NCI-H2081 (cell line): ENCODE data around the gene ICA1.
"Not testable (repeated sequence)": the region's sequence is repeated elsewhere in the genome, so short reads cannot be mapped to it uniquely, and the experiment has no call there.

Source experiments
- DNase-seq, 2 experiments: peaks; one replicate each; lab custom pipeline; 2025; lab: John Stamatoyannopoulos, UW

Gene ICA1

GRCh38 chr7:8094164-8095140 lies 167.5 kb downstream of the ICA1 start:
- DNase-seq, result no peak

- DNase-seq, result no peak
Measured at GRCh38 chr7:8092140-8092539, 169.8 kb downstream of the ICA1 start.

GRCh38 chr7:8089036-8089780 lies 172.8 kb downstream of the ICA1 start:
- DNase-seq, result no peak

- no peak for DNase-seq
Measured at GRCh38 chr7:8086239-8086638, 175.7 kb downstream of the ICA1 start.

GRCh38 chr7:8085420-8085819 lies 176.5 kb downstream of the ICA1 start:
- DNase-seq, result no peak

- peak; percentile 2 to 29 for DNase-seq
Measured at GRCh38 chr7:8084836-8085235, 177.1 kb downstream of the ICA1 start.

GRCh38 chr7:8082762-8083161 lies 179.2 kb downstream of the ICA1 start:
- no peak for DNase-seq

- DNase-seq, result no peak
Measured at GRCh38 chr7:8078418-8078817, 183.5 kb downstream of the ICA1 start.

GRCh38 chr7:8070451-8071180 lies 191.4 kb downstream of the ICA1 start:
- no peak for DNase-seq

GRCh38 chr7:8068892-8069686 lies 192.9 kb downstream of the ICA1 start:
- DNase-seq, result no peak

GRCh38 chr7:8065356-8065813 lies 196.6 kb downstream of the ICA1 start:
- DNase-seq, result no peak

- DNase-seq, result no peak
Measured at GRCh38 chr7:8064828-8065227, 197.1 kb downstream of the ICA1 start.

- DNase-seq, result peak; percentile 19 to 60
Measured at GRCh38 chr7:8063706-8064297, 198.2 kb downstream of the ICA1 start.

GRCh38 chr7:8063300-8063699 lies 198.7 kb downstream of the ICA1 start:
- DNase-seq, result not testable (repeated sequence)
